Upper lobe of right lung (tissue), 1 donor: ENCODE data around the gene CISTR. TPM values are rescaled to one million over a fixed set of nuclear protein-coding genes. Genes with fewer than 3 reads are reported as not detected.

ENCODE experiments used
- ATAC-seq: fragments of 200-7000 bp; cut with Tn5 transposase; one replicate; pipeline ENCODE4 v1.9.1; 2020; ENCODE audit warnings: mild to moderate bottlenecking, moderate library complexity
- DNase-seq: peaks from one replicate; pipeline ENCODE4 v3.0.0-alpha.2; 2020
- H3K27ac ChIP-seq: fragments of 200-600 bp; one replicate; pipeline ENCODE4 v1.8.0; 2022
- H3K27me3 ChIP-seq: fragments of 200-600 bp; one replicate; pipeline ENCODE4 v1.8.0; 2022; ENCODE audit warnings: mild to moderate bottlenecking
- H3K36me3 ChIP-seq: fragments of 200-600 bp; one replicate; pipeline ENCODE4 v1.8.0; 2022
- H3K4me1 ChIP-seq: fragments of 200-600 bp; one replicate; pipeline ENCODE4 v1.8.0; 2022
- H3K4me3 ChIP-seq: fragments of 200-600 bp; one replicate; pipeline ENCODE4 v1.8.0; 2022; ENCODE audit warnings: mild to moderate bottlenecking
- H3K9me3 ChIP-seq: fragments of 200-600 bp; one replicate; pipeline ENCODE4 v1.8.0; 2022
- intact Hi-C: fragments of 100-400 bp; cut with DNase I; formaldehyde crosslinking; loops from one replicate; pipeline ENCODE4 v1.11.0; 2022
- total RNA-seq: library from RNA; stranded (reverse); fragmentation: NEBNext Ultra II Directional; extraction: Animal tissue kit (Norgen Biotek cat#: 25700); gene quantifications from one replicate; pipeline ENCODE4 v1.2.1, GENCODE V29; 2021
- TF ChIP-seq, protein P1 (sequence below): fragments of 200-600 bp; IDR thresholded peaks from one replicate; pipeline ENCODE4 v1.8.0; 2022; ENCODE audit warnings: antibody characterized with exemption
- donor health status: DM: no; HTN: yes; CAD: no; lungs with severe emphysema.

The CISTR gene
- total RNA-seq, 1 donor from 2014 or later = not detected

DNA sequence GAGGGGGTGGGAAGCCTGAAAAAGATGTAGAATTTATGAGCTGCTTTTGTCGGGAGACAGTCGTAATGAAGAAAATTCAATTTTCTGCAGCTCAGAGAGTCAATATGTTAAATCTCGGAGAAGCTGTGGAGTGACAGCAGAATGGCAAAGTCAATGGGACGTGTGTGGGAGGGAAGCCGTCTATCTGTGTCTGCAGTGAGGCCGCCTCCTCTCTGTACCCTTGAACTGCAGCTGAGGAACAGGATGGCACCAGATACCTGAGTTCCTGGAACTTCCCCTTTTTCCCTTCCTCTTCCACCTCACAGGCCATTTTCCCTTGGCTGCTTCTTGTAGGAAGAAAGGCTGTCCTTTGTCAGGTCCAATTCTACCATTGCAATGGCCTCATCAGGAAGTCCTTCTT, 15.2 kb downstream of the CISTR start:
- H3K36me3 ChIP-seq = no peaks in the 10 kb centered on the region
- intact Hi-C loops = no loop called here
- TF ChIP-seq, protein P1, sequence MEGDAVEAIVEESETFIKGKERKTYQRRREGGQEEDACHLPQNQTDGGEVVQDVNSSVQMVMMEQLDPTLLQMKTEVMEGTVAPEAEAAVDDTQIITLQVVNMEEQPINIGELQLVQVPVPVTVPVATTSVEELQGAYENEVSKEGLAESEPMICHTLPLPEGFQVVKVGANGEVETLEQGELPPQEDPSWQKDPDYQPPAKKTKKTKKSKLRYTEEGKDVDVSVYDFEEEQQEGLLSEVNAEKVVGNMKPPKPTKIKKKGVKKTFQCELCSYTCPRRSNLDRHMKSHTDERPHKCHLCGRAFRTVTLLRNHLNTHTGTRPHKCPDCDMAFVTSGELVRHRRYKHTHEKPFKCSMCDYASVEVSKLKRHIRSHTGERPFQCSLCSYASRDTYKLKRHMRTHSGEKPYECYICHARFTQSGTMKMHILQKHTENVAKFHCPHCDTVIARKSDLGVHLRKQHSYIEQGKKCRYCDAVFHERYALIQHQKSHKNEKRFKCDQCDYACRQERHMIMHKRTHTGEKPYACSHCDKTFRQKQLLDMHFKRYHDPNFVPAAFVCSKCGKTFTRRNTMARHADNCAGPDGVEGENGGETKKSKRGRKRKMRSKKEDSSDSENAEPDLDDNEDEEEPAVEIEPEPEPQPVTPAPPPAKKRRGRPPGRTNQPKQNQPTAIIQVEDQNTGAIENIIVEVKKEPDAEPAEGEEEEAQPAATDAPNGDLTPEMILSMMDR = no peak
- H3K4me1 ChIP-seq = peaks cover 17% of the 10 kb centered on the region
- DNase-seq (no peak), ATAC-seq (no peak)
- no peak overlapping the region for H3K4me3 ChIP-seq
- H3K27me3 ChIP-seq = peaks cover 45% of the 10 kb centered on the region
- no peaks in the 10 kb centered on the region for H3K9me3 ChIP-seq
- H3K27ac ChIP-seq = no peak overlapping the region

DNA sequence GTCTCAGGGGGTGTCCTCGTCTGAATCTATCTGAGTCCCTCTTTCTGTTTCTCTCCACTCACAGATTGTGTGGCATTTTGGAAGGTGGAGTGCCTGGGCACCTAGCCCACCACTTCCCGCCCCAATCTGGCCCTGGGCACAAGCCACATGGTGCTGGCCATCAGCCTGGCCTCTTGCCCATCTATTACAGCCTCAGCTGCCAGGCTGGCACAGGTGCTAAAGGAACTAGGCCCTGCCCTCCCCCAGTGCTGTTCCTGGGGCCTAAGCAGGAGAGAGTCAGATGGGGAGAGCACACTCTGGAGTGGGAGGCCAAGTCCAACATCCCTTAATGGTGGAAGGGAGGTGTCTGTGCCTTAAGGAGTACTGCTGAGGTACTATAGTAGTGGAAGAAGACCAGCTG, 16.2 kb downstream of the CISTR start:
- H3K4me3 ChIP-seq = no peak overlapping the region
- intact Hi-C loops = no loop called here
- peaks cover 17% of the 10 kb centered on the region for H3K4me1 ChIP-seq
- no peak overlapping the region for H3K27ac ChIP-seq
- H3K9me3 ChIP-seq = no peaks in the 10 kb centered on the region
- ATAC-seq (no peak), DNase-seq (no peak)
- H3K27me3 ChIP-seq = peaks cover 36% of the 10 kb centered on the region
- H3K36me3 ChIP-seq = no peaks in the 10 kb centered on the region
- TF ChIP-seq, protein P1 = no peak

DNA sequence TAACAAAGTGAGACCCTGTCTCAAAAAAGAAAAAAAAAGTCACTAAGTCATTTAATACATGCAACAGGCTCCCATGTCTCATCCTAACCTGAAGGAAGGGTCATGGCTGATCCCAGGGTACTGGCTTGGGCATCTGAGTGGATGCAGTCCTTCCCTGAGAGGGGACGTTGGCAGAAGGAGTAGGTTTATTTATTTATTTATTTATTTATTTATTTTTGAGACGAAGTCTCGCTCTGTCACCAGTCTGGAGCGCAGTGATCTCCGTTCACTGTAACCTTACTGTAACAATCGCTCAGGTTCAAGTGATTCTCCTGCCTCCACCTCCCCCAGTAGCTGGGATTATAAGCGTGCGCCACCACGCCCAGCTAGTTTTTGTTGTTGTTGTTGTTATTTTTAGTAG, 17.4 kb downstream of the CISTR start:
- Histone ChIP-seq H3K27ac (no peak overlapping the region), H3K27me3 (peaks cover 24% of the 10 kb centered on the region), H3K4me3 (no peak overlapping the region), H3K4me1 (peaks cover 10% of the 10 kb centered on the region), H3K36me3 (no peaks in the 10 kb centered on the region), H3K9me3 (no peaks in the 10 kb centered on the region)
- ATAC-seq = no peak
- TF ChIP-seq, protein P1 = no peak
- no peak for DNase-seq
- intact Hi-C loops = no loop called here

- ATAC-seq (no peak), DNase-seq (no peak)
- TF ChIP-seq, protein P1 = no peak
- H3K27ac ChIP-seq = no peak overlapping the region
- intact Hi-C loops = no loop called here
- H3K4me1 ChIP-seq = peaks cover 4% of the 10 kb centered on the region
- H3K9me3 ChIP-seq = no peaks in the 10 kb centered on the region
- H3K4me3 ChIP-seq = no peak overlapping the region
- peaks cover 18% of the 10 kb centered on the region for H3K27me3 ChIP-seq
- no peaks in the 10 kb centered on the region for H3K36me3 ChIP-seq
Measured at GRCh38 chr12:53733807-53734200, 18.0 kb downstream of the CISTR start.

DNA sequence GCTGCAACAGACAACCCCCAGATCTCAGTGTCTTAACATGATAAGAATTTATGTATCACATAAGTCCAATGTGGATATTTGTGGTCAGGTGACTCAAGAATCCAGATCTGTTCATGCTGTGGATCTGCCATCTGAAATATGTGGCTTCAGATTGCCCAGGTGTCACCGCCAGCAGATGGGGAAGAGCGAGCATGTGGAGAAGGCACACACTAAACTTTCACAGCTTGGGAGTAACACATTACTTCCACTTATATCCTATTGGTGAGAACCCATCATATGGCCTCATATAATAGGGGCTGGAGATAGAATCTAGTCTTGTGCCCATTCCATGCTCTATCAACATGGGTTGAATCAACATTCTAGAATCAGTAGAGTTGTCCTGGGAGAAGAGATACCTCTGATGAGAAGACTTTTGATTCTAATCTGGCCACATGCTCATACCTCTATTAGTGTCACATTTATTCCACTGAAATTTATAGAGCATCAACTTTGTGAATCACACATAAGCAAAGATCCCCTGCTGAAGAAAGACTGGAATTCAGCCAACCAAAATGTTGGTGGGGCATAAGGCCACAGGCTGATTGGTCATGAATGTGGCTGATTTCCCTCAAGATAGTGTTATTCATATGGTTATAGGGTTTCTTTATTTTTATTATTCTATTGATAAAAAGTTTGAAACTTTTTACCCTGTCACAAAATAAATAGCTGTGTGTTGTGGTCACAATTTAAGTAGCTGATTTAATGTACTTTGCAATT, 18.6 kb downstream of the CISTR start:
- TF ChIP-seq, protein P1 = no peak
- intact Hi-C loops = no loop called here
- Histone ChIP-seq H3K27me3 (peaks cover 12% of the 10 kb centered on the region), H3K4me3 (no peak overlapping the region), H3K9me3 (no peaks in the 10 kb centered on the region), H3K27ac (no peak overlapping the region), H3K4me1 (no peaks in the 10 kb centered on the region), H3K36me3 (no peaks in the 10 kb centered on the region)
- no peak for DNase-seq
- no peak for ATAC-seq

DNA sequence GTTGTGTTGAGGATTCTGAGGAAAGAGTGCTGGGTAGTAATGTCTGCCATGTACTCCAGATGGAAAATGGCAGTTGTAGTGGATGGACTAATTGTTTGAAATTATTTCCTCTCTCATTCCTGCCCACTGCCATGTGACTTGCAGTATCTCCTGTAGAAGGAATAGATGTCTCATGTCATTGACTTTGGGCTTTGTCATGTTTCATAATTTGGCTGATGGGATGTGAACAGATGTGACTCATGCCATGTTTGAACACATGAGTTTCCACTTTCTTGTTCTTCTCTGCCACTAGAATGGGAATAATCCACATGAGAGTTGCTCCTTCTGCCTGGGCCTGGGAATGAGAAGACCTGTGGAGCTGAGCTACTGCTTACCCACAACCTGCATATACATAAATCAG, 22.1 kb downstream of the CISTR start:
- H3K36me3 ChIP-seq = peaks cover 4% of the 10 kb centered on the region
- peaks cover 21% of the 10 kb centered on the region for H3K4me1 ChIP-seq
- no peak for DNase-seq
- H3K9me3 ChIP-seq = no peaks in the 10 kb centered on the region
- TF ChIP-seq, protein P1 = no peak
- ATAC-seq = no peak
- intact Hi-C loops = no loop called here
- H3K27me3 ChIP-seq = no peaks in the 10 kb centered on the region
- H3K27ac ChIP-seq = no peak overlapping the region
- no peak overlapping the region for H3K4me3 ChIP-seq
